GM18870 (cell line): Measurements from ENCODE around the gene CLIC3.
"Not testable (repeated sequence)": the region's sequence is repeated elsewhere in the genome, so short reads cannot be mapped to it uniquely, and the experiment has no call there.

ENCODE experiments used
- ATAC-seq: cut with Tn5 transposase; IDR thresholded peaks from one replicate; pipeline ENCODE4 v1.9.1; 2021; ENCODE audit warnings: moderate library complexity; ENCODE audit not compliant: unreplicated experiment

CLIC3 gene

GRCh38 chr9:136996361-136997292 lies at the start of gene CLIC3:
TSS of gene CLIC3 (minus strand) at chr9:136996568. CDS start at chr9:136996543, 25 bp downstream.
- no peak for ATAC-seq

- ATAC-seq: no peak
Observed at GRCh38 chr9:137045294-137046087, 49.1 kb upstream of the CLIC3 start.

GRCh38 chr9:137044502-137045177 lies 48.3 kb upstream of the CLIC3 start:
- no peak for ATAC-seq

- no peak for ATAC-seq
Observed at GRCh38 chr9:137044037-137044436, 47.7 kb upstream of the CLIC3 start.

- ATAC-seq: no peak
Observed at GRCh38 chr9:137042751-137043727, 46.7 kb upstream of the CLIC3 start.

- ATAC-seq: no peak
Observed at GRCh38 chr9:137041124-137041523, 44.8 kb upstream of the CLIC3 start.

- ATAC-seq: no peak
Observed at GRCh38 chr9:137040568-137040967, 44.2 kb upstream of the CLIC3 start.

GRCh38 chr9:137039611-137040366 lies 43.4 kb upstream of the CLIC3 start:
- ATAC-seq: no peak

- no peak for ATAC-seq
Observed at GRCh38 chr9:137038916-137039315, 42.5 kb upstream of the CLIC3 start.

- ATAC-seq: no peak
Observed at GRCh38 chr9:137037483-137037882, 41.1 kb upstream of the CLIC3 start.

- no peak for ATAC-seq
Observed at GRCh38 chr9:137037035-137037434, 40.7 kb upstream of the CLIC3 start.

GRCh38 chr9:137035937-137036336 lies 39.6 kb upstream of the CLIC3 start:
- no peak for ATAC-seq

GRCh38 chr9:137035507-137035834 lies 39.1 kb upstream of the CLIC3 start:
- ATAC-seq: no peak

- ATAC-seq: peak; percentile 63
Observed at GRCh38 chr9:137034709-137035506, 38.5 kb upstream of the CLIC3 start.

GRCh38 chr9:137034039-137034708 lies 37.8 kb upstream of the CLIC3 start:
- ATAC-seq: no peak

GRCh38 chr9:137033481-137033880 lies 37.1 kb upstream of the CLIC3 start:
- not testable (repeated sequence) for ATAC-seq

- no peak for ATAC-seq
Observed at GRCh38 chr9:137032858-137033257, 36.5 kb upstream of the CLIC3 start.
